ENCODE results near the gene ANXA3. TPM values are rescaled to one million over a fixed set of nuclear protein-coding genes. Genes with fewer than 3 reads are reported as not detected.

ANXA3 gene
- polyA plus RNA-seq, 4 donors, result 17.5 to 96.6 (median 53.3) TPM

GRCh38 chr4:78603384-78603783, 51.8 kb downstream of the ANXA3 start:
- Histone ChIP-seq H3K4me1 (ENCODE audit: control insufficient read depth in 3 of 3, insufficient read depth in 2 of 3, low read depth in 1 of 3, low read length in 2 of 3) (no peaks in the 10 kb centered on the region), H3K4me3 (ENCODE audit: low read depth in 1 of 3, low read length in 3 of 3) (no peak overlapping the region), H3K27ac (ENCODE audit: low read depth in 1 of 3, low read length in 2 of 3) (no peak overlapping the region), H3K27me3 (ENCODE audit: control insufficient read depth in 3 of 3, insufficient read depth in 3 of 3, low read length in 3 of 3) (no peaks in the 10 kb centered on the region), H3K36me3 (ENCODE audit: control insufficient read depth in 3 of 3, insufficient read depth in 2 of 3, low read depth in 1 of 3, low read length in 3 of 3) (peaks cover 0 to 33% (median 0%) of the 10 kb centered on the region in 3 donors), H3K9me3 (ENCODE audit: control insufficient read depth in 2 of 2, insufficient read depth in 1 of 2, low read depth in 1 of 2, low read length in 1 of 2) (no peaks in the 10 kb centered on the region)
- 92 to 97% (median 93%) methylated on average over 3 of the region's 3 CpGs for WGBS, 3 donors
- FAIRE-seq (no peak), DNase-seq (no peak)

- Histone ChIP-seq H3K4me3 (ENCODE audit: low read depth in 1 of 3, low read length in 3 of 3) (no peak overlapping the region), H3K27ac (ENCODE audit: low read depth in 1 of 3, low read length in 2 of 3) (no peak overlapping the region), H3K9me3 (ENCODE audit: control insufficient read depth in 2 of 2, insufficient read depth in 1 of 2, low read depth in 1 of 2, low read length in 1 of 2) (no peaks in the 10 kb centered on the region), H3K4me1 (ENCODE audit: control insufficient read depth in 3 of 3, insufficient read depth in 2 of 3, low read depth in 1 of 3, low read length in 2 of 3) (no peaks in the 10 kb centered on the region), H3K27me3 (ENCODE audit: control insufficient read depth in 3 of 3, insufficient read depth in 3 of 3, low read length in 3 of 3) (no peaks in the 10 kb centered on the region), H3K36me3 (ENCODE audit: control insufficient read depth in 3 of 3, insufficient read depth in 2 of 3, low read depth in 1 of 3, low read length in 3 of 3) (peaks cover 0 to 23% (median 0%) of the 10 kb centered on the region in 3 donors)
- 85 to 91% (median 88%) methylated on average over 2 of the region's 2 CpGs for WGBS, 3 donors
- DNase-seq (no peak), FAIRE-seq (no peak)
Observed at GRCh38 chr4:78604988-78605387, 53.4 kb downstream of the ANXA3 start.

GRCh38 chr4:78606035-78606434, 54.5 kb downstream of the ANXA3 start:
- 94 to 98% (median 96%) methylated on average over 3 of the region's 3 CpGs for WGBS, 3 donors

GRCh38 chr4:78606530-78607095, 55.0 kb downstream of the ANXA3 start:
- H3K4me1 ChIP-seq (ENCODE audit: control insufficient read depth in 3 of 3, insufficient read depth in 2 of 3, low read depth in 1 of 3, low read length in 2 of 3), result no peaks in the 10 kb centered on the region
- 94% methylated on average over 1 of the region's 1 CpG for WGBS, 3 donors
- peaks cover 0 to 22% (median 0%) of the 10 kb centered on the region in 3 donors for H3K36me3 ChIP-seq (ENCODE audit: control insufficient read depth in 3 of 3, insufficient read depth in 2 of 3, low read depth in 1 of 3, low read length in 3 of 3)
- FAIRE-seq (no peak), DNase-seq (no peak)
- no peaks in the 10 kb centered on the region for H3K9me3 ChIP-seq (ENCODE audit: control insufficient read depth in 2 of 2, insufficient read depth in 1 of 2, low read depth in 1 of 2, low read length in 1 of 2)
- H3K27ac ChIP-seq (ENCODE audit: low read depth in 1 of 3, low read length in 2 of 3), result no peak overlapping the region
- no peak overlapping the region for H3K4me3 ChIP-seq (ENCODE audit: low read depth in 1 of 3, low read length in 3 of 3)
- no peaks in the 10 kb centered on the region for H3K27me3 ChIP-seq (ENCODE audit: control insufficient read depth in 3 of 3, insufficient read depth in 3 of 3, low read length in 3 of 3)

More at GRCh38 chr4:78606035-78606434, 54.5 kb downstream of the ANXA3 start:
- FAIRE-seq (no peak), DNase-seq (no peak)
- Histone ChIP-seq H3K4me3 (ENCODE audit: low read depth in 1 of 3, low read length in 3 of 3) (no peak overlapping the region), H3K4me1 (ENCODE audit: control insufficient read depth in 3 of 3, insufficient read depth in 2 of 3, low read depth in 1 of 3, low read length in 2 of 3) (no peaks in the 10 kb centered on the region), H3K27ac (ENCODE audit: low read depth in 1 of 3, low read length in 2 of 3) (no peak overlapping the region), H3K27me3 (ENCODE audit: control insufficient read depth in 3 of 3, insufficient read depth in 3 of 3, low read length in 3 of 3) (no peaks in the 10 kb centered on the region), H3K9me3 (ENCODE audit: control insufficient read depth in 2 of 2, insufficient read depth in 1 of 2, low read depth in 1 of 2, low read length in 1 of 2) (no peaks in the 10 kb centered on the region), H3K36me3 (ENCODE audit: control insufficient read depth in 3 of 3, insufficient read depth in 2 of 3, low read depth in 1 of 3, low read length in 3 of 3) (peaks cover 0 to 23% (median 0%) of the 10 kb centered on the region in 3 donors)

- DNase-seq (no peak), FAIRE-seq (no peak)
- Histone ChIP-seq H3K36me3 (ENCODE audit: control insufficient read depth in 3 of 3, insufficient read depth in 2 of 3, low read depth in 1 of 3, low read length in 3 of 3) (peaks cover 0 to 13% (median 0%) of the 10 kb centered on the region in 3 donors), H3K4me1 (ENCODE audit: control insufficient read depth in 3 of 3, insufficient read depth in 2 of 3, low read depth in 1 of 3, low read length in 2 of 3) (peaks cover 0 to 8% (median 0%) of the 10 kb centered on the region in 3 donors), H3K27me3 (ENCODE audit: control insufficient read depth in 3 of 3, insufficient read depth in 3 of 3, low read length in 3 of 3) (no peaks in the 10 kb centered on the region), H3K9me3 (ENCODE audit: control insufficient read depth in 2 of 2, insufficient read depth in 1 of 2, low read depth in 1 of 2, low read length in 1 of 2) (no peaks in the 10 kb centered on the region), H3K4me3 (ENCODE audit: low read depth in 1 of 3, low read length in 3 of 3) (no peak overlapping the region), H3K27ac (ENCODE audit: low read depth in 1 of 3, low read length in 2 of 3) (no peak overlapping the region)
- WGBS, 3 donors, result 85 to 95% (median 86%) methylated on average over 4 of the region's 4 CpGs
Observed at GRCh38 chr4:78608684-78609083, 57.1 kb downstream of the ANXA3 start.

GRCh38 chr4:78609580-78609979, 58.0 kb downstream of the ANXA3 start:
- H3K9me3 ChIP-seq (ENCODE audit: control insufficient read depth in 2 of 2, insufficient read depth in 1 of 2, low read depth in 1 of 2, low read length in 1 of 2), result no peaks in the 10 kb centered on the region
- H3K36me3 ChIP-seq (ENCODE audit: control insufficient read depth in 3 of 3, insufficient read depth in 2 of 3, low read depth in 1 of 3, low read length in 3 of 3), result peaks cover 0 to 13% (median 0%) of the 10 kb centered on the region in 3 donors
- H3K27me3 ChIP-seq (ENCODE audit: control insufficient read depth in 3 of 3, insufficient read depth in 3 of 3, low read length in 3 of 3), result no peaks in the 10 kb centered on the region
- H3K4me1 ChIP-seq (ENCODE audit: control insufficient read depth in 3 of 3, insufficient read depth in 2 of 3, low read depth in 1 of 3, low read length in 2 of 3), result peaks cover 0 to 17% (median 0%) of the 10 kb centered on the region in 3 donors
- no peak overlapping the region for H3K4me3 ChIP-seq (ENCODE audit: low read depth in 1 of 3, low read length in 3 of 3)
- WGBS, 3 donors, result 69 to 95% (median 76%) methylated on average over 4 of the region's 4 CpGs
- no peak for FAIRE-seq
- no peak for DNase-seq
- no peak overlapping the region for H3K27ac ChIP-seq (ENCODE audit: low read depth in 1 of 3, low read length in 2 of 3)

GRCh38 chr4:78610546-78611214, 59.1 kb downstream of the ANXA3 start:
- no peak overlapping the region for H3K27ac ChIP-seq (ENCODE audit: low read depth in 1 of 3, low read length in 2 of 3)
- no peak overlapping the region for H3K4me3 ChIP-seq (ENCODE audit: low read depth in 1 of 3, low read length in 3 of 3)
- peaks cover 0 to 10% (median 0%) of the 10 kb centered on the region in 3 donors for H3K36me3 ChIP-seq (ENCODE audit: control insufficient read depth in 3 of 3, insufficient read depth in 2 of 3, low read depth in 1 of 3, low read length in 3 of 3)
- H3K9me3 ChIP-seq (ENCODE audit: control insufficient read depth in 2 of 2, insufficient read depth in 1 of 2, low read depth in 1 of 2, low read length in 1 of 2), result no peaks in the 10 kb centered on the region
- no peak for FAIRE-seq
- no peak for DNase-seq
- WGBS, 3 donors, result 85 to 90% (median 85%) methylated on average over 3 of the region's 3 CpGs
- H3K27me3 ChIP-seq (ENCODE audit: control insufficient read depth in 3 of 3, insufficient read depth in 3 of 3, low read length in 3 of 3), result no peaks in the 10 kb centered on the region
- H3K4me1 ChIP-seq (ENCODE audit: control insufficient read depth in 3 of 3, insufficient read depth in 2 of 3, low read depth in 1 of 3, low read length in 2 of 3), result peaks cover 0 to 26% (median 0%) of the 10 kb centered on the region in 3 donors

GRCh38 chr4:78611215-78611558, 59.6 kb downstream of the ANXA3 start:
- H3K4me1 ChIP-seq (ENCODE audit: control insufficient read depth in 3 of 3, insufficient read depth in 2 of 3, low read depth in 1 of 3, low read length in 2 of 3), result peaks cover 0 to 30% (median 0%) of the 10 kb centered on the region in 3 donors
- peaks cover 0 to 6% (median 0%) of the 10 kb centered on the region in 3 donors for H3K36me3 ChIP-seq (ENCODE audit: control insufficient read depth in 3 of 3, insufficient read depth in 2 of 3, low read depth in 1 of 3, low read length in 3 of 3)
- no peak for FAIRE-seq
- no peaks in the 10 kb centered on the region for H3K27me3 ChIP-seq (ENCODE audit: control insufficient read depth in 3 of 3, insufficient read depth in 3 of 3, low read length in 3 of 3)
- 71 to 80% (median 73%) methylated on average over 2 of the region's 2 CpGs for WGBS, 3 donors
- no peak overlapping the region for H3K27ac ChIP-seq (ENCODE audit: low read depth in 1 of 3, low read length in 2 of 3)
- DNase-seq, result no peak
- H3K9me3 ChIP-seq (ENCODE audit: control insufficient read depth in 2 of 2, insufficient read depth in 1 of 2, low read depth in 1 of 2, low read length in 1 of 2), result no peaks in the 10 kb centered on the region
- H3K4me3 ChIP-seq (ENCODE audit: low read depth in 1 of 3, low read length in 3 of 3), result no peak overlapping the region
